ENCODE results near the gene YLPM1.

YLPM1 gene

DNA sequence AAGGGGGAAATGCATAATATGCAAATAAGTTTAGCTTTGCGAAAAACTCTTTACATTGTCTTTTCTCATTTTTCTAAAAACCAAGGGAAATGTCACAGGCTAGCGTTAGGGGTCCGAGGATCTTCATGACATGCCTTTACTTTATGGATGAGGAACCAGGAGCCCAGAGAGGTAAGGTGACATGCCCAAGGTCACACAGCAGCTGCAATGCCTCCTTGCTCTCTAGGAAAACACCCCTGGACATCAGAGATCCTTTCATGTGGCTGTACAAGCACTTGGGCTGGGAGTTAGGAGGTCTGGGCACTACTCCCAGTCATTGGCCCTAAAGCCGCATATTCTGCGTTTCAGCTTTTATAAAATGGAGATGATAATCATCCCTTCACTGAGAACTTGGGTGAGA, 112.1 kb downstream of the YLPM1 start:
- DNase-seq, result no peak

DNA sequence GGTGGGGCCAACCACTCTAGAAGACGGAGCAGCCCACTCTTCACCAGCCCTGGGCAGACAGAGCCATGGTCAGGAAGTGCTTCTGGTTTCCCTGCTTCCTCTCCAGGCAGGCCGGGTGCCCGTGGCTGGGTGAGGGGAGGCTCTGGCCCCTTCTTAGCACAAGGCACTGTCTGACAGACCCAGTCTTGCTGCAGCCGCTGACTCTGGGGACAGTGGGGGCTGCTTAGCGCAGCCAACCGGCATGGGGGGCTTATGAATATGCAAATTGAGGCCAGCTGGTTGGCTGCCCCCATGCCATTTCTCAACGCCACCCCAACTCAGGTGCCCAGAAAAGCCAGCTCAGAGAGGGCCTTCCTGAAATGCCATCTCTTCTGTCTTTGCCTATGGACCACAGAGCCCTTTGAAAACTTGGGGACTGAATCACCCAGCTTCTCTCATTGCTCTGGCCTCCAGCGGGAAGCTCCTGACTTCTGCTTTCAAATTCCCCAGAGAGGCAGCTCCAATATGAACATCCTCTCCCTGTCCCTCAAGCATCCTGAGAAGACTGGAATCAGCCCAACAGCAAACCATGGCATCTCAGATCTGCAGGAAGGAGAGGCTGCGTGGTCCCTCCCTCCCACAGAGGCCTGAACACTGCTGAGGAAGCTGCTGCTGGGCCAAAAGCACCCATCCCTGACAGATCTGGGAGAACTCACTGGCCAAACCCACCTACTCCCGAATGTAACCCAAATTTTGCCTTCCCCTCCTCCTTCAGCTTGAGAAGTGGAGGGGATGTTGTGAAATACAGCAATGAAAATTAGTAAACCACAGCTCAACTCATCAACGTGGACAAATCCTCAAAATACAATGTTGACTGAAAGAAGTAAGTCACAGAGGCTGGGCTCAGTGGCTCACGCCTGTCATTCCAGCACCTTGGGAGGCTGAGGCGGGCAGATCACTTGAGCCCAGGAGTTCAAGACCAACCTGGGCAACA, 113.1 kb downstream of the YLPM1 start, which contains the start of gene PROX2:
PROX2 (minus strand) TSS at position 205 of the 973 bp plus-strand sequence. CDS start 12,311 bp downstream, outside the sequence.
- DNase-seq, result no peak

- DNase-seq, result no peak
These were observed 116.5 kb downstream of the YLPM1 start for GRCh38 chr14:74879427-74880182.

DNA sequence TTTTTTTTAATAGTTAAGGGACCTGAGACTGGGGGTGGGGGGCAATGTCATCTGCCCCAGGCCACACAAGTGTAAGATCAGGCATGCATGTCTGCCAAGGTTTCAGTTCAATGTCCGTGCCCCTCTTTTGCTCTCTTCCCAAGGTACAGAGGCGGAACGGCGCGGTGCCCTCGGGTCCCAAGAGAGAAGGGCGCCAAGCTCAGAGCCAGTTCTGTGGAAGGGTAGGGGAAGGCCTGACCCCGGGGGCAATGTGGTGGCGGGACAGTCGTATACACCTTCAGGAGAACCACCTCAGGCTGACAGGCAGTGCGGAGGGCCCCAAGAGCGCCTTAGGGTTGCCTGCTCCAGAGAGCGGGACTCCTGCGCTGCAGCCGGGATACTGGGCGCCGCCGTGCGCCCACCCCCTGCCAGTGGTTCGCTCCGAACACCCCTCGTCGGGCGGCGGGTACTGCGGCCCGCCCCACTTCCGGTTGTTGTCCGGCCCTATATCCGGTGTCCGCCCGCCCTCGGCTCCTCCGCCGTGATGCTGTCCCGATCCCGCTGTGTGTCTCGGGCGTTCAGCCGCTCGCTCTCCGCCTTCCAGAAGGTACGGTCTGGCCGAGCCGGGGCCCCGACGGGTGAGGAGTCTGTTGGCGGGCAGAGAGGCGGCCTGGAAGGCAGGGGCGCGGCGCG, 118.5 kb downstream of the YLPM1 start, which contains the start of gene DLST:
DLST (plus strand) TSS at position 486 of the 672 bp plus-strand sequence; CDS start at position 524, 38 bp downstream.
- DNase-seq, result peak; percentile 76

- DNase-seq, result no peak
These were observed 119.2 kb downstream of the YLPM1 start for GRCh38 chr14:74882103-74882920.
